ENCODE data around the gene ARID2.

ARID2 gene

DNA sequence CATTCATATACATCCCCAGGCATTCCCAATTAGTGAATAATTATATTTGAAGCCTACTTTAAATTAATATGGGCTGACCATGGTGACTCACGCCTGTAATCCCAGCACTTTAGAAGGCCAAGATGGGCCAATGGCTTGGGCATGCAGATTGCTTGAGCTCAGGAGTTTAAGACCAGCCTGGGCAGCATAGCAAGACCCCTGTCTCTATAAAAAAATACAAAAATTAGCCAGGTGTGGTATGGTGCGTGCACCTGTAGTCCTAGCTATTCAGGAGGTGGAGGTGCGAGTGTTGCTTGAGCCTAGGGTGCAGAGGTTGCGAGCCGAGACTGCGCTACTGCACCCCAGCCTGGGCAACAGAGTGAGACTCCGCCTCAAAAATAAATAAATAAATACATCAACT, 7.6 kb upstream of the ARID2 start:
- DNase-seq (ENCODE audit: low read depth in 2 of 2) = no peak

DNA sequence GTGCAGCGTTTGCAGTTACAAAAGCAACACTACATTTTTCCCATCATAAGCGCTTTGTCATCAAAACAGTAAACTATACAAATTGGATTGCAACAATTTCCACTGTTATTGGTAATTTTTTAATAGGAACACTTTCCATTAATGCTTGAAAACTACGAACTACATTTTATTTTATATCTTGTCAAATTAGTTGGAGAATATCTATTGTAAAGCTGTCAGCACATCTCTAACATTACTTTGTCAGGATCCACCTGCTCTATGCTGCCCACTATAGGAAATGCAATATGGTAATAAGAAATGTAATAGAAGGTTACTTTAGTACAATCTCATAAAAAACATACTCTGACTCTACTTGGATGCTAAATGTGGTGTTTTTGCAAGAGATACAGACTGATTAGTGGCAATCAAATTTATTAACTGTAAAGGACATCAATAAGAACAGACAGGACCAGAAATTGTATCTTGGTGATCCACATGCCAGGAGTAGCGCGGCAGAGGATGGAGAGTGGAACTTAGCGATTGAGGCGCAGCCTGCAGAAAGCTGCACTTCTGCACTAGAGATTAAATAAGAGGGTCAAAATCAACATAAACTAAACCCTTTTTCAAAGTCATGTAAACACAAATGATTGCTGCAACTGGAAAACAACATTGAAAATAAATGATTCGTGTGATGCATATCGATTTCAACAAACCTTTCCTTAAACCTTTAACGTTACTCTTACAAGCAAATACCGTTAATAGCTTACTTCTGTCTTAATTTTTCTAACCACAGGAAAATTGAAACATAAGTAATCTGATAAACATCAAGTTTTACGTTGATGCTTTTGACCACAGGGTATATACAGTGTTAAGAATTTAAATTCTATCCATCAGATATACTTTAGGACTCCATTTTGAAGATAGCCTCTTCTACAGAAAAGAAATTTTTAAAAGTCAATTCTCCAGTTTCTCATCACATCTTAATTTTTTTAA, 3.6 kb upstream of the ARID2 start:
- DNase-seq (ENCODE audit: low read depth in 2 of 2) = no peak

DNA sequence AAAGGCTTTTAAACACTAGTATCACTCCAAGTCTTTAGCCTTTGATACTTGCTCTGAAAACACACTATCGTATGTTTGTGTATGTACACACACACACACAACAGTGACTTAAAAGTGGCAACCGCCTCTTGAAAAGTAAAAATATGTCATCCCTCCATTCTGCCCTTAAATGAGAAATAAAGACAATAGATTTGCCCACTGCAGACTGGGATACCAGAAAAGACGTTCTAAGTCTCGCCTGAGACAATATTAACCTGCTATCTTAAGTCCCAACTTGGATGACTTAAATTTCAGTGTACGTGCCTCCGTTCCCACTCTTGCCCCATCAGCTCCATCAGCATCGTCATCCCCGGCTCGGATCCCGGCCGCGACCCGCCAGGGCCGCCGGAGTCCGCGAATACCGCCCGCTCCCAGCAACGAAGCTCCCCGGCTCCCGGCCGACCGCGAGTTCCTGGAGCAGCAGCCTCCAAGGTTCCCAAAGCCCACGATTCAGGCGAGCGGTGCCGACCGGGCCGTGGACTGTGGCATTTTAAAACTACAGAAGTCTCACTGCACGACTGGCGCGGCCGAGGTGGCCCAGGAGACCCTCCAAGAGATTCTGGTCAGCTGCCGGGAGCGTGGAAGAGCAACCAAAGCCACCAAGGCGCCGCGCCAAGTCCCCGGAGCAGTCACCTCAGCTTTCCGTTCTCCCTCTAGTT, 2.8 kb upstream of the ARID2 start:
- DNase-seq (ENCODE audit: low read depth in 2 of 2) = peak in 1 of 2 donors; percentile 21

DNA sequence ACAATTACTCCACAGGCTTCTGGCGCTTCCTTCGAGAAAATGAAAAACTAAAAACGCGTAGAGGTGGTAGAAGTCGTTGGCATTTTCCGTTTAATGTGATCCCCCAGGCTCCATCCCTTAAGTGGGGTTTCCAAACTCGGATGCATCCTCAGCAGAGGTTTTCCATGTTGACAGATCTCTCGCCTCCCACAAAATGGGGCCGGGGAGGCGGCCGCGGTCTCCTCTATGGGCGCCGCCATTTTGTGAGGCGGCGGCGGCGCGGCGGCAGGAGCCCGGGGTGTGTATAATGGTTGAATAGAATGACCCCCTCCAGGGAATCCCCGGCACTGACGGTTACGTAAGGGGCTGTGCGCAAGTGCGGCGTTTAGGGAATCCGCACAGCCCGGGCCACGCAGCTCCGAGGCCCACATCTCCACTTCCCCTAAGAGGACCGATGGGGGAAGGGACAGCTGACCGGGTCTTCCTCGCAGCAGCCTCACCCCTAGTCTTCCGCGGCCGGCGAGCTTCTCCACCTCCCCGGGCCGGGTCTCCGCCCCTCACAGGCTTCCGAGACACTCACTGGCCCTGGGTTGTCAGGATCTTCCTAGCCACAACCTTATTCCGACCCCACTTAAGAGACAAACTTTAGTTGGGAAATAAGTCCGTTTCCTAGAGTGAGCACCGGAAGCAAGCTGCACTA, 2.1 kb upstream of the ARID2 start:
- DNase-seq (ENCODE audit: low read depth in 2 of 2) = peak; percentile 82 to 85

DNA sequence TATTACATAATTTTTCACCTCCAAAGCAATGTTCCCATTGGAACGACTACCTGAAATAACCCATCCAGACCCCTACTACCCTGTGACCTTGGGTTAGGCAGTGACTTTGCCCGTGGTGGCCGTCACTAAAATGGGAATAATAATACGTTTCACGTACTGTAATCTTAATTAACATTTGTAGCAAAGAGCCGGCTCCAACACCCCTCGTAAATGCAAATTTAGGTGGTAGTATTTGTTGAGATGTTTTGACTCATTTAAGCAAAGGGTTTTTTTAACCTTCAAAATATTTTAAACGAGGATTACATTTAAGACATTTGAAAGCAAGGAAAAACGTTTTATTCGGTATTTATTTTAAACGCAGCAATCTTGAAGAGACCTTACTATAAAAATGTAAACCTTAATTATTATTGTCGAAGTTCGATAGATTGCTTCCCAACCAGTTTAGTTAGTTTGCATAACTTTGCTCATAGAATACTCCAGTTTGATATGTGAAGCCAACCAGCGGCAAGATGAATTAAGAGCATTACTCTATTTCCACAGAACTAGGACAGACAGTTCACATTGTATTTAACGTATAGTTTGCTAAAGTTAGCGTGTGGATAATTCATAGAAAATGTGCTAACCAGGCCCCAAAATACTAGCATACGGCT, 1.4 kb upstream of the ARID2 start:
- DNase-seq (ENCODE audit: low read depth in 2 of 2) = no peak

DNA sequence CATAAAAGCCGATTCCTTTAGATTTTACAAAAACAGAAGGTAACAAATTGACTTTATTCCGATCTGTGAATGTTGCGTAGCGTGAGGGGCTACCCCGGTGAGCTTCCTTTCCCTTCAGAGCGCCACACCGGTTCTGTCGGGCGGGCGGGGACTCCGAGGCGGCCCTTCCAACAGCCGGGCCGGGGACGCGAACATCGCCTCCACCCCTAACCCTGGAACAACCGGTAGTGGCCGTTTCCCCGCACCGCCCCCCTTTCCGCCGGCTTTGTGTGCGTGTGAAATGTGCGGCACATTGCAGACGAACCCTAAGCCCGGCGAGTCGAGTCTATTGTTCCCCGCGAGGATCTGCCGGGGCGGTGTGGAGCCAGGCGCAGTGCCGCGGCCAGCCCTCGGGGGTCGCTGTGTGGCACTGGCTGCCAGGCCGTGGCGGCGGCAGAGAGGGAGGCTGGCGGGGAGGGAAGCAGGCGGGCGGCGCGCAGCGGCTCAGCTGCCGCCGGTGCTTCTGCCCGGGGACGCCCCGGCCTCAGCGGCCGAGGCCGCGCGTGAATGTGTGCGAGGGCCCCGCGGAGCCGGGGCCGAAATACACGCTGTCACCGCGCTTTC, 775 bp upstream of the ARID2 start:
- DNase-seq (ENCODE audit: low read depth in 2 of 2) = peak; percentile 93

DNA sequence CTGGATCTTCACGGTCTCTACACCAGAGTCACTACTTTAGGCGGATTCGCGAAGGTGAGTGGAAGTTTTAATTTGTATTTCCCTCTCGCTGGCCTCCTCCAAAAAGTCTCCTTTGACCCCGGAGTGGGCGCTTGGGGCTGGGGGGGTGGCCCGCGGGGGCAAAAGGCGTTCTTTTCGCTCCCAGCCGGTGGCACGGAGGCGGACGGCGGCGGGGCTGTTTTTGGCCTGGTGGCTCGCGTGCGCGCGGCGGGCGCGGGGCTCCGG, 510 bp downstream of the ARID2 start:
- peak in 1 of 2 donors; percentile 26 for DNase-seq (ENCODE audit: low read depth in 2 of 2)

DNA sequence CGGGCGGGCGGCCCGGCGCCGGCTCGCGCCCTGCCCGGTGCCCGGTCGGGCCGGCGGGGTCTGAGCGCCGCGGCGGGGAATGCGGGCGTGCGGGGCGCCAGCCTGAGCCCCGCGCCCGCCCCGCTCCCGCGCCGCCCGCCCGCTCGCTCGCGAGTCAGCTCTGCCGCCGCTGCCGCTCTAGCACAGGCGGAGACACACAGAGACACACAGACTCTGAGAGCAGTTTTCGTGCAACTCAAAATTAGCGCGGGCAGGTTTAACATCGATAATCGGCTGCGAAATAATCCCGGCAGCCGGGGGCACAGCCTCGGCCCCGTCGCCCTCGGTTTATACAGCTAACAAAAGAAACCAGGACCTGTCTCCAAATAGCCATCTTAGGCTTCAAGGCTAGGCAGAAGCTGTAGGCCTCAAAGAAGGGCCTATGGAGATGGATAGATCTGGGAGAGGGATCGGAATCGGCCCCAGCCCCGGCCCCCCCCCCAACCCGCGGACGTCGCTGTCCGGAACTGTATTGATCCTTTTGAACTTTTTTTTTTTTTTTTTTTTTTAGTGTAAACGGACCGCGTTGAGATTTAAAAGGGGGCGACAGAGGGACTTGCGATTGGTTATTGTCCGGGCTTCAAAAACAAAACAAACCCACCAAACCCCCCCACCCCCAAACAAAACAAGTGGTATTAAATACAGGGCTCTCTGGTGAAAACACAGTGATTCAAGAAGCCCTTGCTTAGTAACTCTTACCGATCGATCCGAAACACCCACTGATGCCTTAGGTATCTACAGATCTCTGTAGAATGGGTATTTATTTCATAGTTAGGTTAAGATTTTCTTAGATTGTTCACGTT, 1.1 kb downstream of the ARID2 start:
- DNase-seq (ENCODE audit: low read depth in 2 of 2) = peak in 1 of 2 donors; percentile 29

DNA sequence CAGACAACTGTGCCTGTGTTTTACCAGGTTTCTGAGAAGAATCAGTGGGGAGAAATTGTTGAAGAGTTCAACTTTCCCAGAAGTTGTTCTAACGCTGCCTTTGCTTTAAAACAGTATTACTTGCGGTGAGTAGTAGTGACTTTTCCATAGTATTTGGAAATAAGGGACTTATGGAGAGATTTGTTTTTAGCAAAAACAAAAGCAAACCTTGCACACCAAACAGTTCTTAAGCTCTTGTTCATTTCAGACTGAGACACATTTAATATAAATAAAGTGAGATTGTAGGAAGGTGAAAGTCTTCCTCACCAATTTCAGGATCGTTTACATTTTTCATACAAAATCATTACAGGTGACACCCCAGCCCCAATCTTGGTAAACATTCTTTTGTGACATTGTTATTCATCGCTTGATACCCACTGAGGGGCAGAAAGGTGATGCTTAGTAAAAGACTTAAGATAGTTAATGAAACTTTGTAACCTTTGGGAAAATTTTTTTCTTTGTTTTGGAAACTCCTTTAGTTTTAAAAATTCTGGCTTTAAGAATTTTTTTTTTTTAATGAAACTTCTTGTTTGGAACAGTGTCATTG, 1.8 kb downstream of the ARID2 start:
- no peak for DNase-seq (ENCODE audit: low read depth in 2 of 2)

DNA sequence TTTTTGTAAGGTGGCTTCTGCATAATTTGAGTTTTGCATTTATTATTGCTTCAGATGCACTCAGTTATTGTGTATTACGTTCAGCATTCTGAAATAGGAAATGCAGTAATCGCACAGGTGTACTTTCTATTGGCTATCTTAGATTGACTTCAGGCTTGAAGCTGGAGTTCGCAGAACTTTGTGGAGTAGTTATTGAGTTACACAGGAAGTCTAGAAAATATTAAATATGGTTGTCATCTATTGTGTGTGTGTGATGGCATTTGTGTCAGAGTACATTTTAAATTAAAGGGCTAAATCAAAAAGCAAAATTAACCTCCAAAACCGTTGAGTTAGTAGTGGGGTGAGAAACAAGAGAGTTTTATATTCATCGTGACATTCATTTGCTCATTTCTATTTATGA, 2.7 kb downstream of the ARID2 start:
- DNase-seq (ENCODE audit: low read depth in 2 of 2) = no peak

DNA sequence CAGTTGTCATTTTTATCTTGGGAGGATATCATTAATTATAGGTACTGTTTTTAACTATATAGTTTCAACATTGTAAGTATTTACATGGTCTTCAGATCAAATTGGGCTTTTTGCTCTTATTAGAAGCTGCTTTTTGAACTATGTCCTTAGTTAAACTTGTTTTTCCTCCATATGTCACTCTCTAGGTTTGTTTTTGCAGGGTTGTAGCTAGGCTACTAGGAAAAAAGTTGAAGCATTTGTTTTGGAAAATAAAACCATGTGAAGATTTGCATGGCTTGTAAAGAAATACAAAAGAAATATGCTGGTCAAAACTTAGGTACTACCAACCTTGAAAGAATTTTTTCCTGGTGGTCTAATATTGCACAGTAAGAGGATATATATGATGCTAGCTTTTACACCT, 3.4 kb downstream of the ARID2 start:
- no peak for DNase-seq (ENCODE audit: low read depth in 2 of 2)

DNA sequence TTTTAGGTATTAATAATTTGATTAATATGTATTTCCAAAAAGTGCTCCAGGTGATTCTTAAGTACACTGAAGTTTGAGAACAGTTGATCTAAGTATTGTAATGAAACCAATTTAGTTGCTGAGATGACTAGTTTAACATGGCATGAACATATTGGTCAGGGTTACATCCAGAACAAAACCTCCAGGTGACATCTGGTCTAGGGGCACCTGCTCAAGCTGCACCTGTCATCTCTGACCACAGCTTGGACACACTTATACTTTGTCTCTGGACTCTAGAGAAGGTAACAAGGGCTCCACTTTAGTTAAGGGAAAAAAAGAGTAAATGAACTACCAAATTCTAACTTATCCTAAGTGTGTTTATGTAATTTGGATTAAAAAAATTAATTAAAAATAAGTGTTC, 8.1 kb downstream of the ARID2 start:
- no peak for DNase-seq (ENCODE audit: low read depth in 2 of 2)

DNA sequence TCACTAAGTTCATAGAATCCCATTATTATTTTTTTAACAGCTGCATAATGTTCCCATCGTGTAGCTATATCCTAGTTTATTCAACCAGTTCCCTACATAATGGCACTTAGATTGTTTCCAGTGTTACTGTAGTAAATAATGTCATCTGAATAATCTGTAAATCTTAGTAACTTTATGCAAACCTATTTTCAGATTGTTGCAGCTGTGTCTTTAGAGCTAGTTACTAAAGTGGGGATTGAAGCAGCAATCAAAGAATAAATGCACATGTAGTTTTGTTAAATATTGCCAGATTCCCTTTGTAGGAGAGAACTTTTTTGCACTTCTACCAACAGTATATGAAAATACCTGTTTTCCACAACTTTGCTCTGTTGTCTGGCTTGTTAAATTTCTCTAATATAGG, 13.1 kb downstream of the ARID2 start:
- no peak for DNase-seq (ENCODE audit: low read depth in 2 of 2)

DNA sequence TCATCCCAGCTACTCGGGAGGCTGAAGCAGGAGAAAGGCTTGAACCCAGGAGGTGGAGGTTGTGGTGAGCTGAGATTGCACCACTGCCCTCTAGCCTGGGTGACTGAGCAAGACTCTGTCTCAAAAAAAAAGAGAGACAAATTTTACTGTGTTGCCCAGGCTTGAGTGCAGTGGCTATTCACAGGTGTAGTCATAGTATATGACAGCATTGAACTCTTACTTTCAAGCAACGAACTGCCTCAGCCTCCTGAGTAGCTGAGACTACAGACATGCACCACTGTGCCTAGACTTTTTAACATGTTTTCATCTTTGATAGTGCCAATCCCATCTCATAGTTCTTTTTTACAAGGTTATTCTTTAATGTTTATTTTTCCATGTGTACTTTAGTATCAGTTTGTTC, 13.7 kb downstream of the ARID2 start:
- no peak for DNase-seq (ENCODE audit: low read depth in 2 of 2)

DNA sequence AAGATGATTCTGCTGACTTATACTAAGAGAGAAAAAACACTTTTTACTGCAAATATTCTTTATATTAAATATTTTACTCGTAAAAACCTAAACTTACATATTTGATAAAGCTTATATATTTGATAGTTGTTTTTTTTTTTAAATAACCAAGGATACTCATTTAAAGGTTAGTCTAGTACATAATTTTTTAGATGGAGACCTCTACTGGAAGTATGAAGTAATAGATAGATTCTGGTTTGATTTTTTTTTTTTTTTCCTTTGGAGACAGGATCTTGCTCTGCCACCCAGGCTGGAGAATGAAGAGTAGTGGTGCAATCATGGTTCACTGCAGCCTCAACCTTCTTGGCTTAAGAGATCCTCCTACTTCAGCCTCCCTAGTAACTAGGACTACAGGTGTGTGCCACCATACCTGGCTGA, 16.4 kb downstream of the ARID2 start:
- DNase-seq (ENCODE audit: low read depth in 2 of 2) = no peak

DNA sequence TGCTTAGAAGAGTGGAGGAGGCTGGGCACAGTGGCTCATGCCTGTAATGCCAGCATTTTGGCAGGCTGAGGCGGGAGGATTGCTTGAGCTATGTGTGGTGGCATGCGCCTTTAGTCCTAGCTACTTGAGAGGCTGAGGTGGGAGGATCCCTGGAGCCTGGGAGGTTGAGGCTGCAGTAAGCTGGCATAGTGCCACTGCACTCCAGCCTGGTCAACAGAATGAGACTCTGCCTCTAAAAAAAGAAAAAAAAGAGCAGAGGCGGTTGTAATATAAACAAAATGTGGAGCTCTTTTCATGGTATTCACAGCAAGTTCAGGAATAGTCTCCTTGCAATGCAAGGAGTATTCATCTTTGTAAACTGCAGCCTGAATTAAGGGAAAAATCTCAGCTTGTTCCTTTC, 27.2 kb downstream of the ARID2 start:
- DNase-seq (ENCODE audit: low read depth in 2 of 2) = no peak

DNA sequence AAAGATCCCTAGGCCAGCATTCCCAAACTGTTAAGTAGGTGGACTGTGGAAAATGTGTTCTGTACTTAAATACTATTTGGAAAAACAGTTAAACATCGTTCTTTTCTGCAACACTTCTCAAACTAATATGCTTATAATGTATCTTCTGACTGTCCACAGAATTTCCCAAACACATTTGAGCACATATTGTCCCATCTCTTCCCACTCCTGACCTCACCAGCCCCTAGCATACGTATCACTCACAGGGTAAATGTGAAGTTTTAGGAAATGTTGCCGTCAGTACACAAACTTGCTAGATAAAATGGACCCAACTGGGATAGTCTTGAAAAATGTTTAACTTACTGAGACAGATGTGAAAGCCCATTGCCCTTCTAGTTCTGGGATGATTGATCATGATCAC, 27.7 kb downstream of the ARID2 start:
- no peak for DNase-seq (ENCODE audit: low read depth in 2 of 2)

DNA sequence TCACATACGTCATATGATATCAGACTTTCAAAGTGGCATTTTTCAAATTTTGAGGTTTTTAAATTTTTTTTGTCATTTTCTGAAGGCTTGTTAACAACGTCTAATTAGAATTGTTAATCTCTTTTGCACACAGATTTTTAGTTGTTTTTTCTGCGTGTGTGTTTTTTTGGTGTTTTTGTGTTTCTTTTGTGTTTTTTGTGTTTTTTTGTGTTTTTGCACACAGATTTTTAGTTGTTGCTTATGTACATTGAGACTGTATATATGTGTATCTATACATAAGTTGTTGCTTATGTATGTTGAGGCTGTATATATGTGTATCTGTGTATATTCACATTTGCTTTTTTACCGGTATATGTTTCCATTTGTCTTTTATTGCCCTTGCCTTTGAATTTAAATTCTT, 30.8 kb downstream of the ARID2 start:
- DNase-seq (ENCODE audit: low read depth in 2 of 2) = no peak

DNA sequence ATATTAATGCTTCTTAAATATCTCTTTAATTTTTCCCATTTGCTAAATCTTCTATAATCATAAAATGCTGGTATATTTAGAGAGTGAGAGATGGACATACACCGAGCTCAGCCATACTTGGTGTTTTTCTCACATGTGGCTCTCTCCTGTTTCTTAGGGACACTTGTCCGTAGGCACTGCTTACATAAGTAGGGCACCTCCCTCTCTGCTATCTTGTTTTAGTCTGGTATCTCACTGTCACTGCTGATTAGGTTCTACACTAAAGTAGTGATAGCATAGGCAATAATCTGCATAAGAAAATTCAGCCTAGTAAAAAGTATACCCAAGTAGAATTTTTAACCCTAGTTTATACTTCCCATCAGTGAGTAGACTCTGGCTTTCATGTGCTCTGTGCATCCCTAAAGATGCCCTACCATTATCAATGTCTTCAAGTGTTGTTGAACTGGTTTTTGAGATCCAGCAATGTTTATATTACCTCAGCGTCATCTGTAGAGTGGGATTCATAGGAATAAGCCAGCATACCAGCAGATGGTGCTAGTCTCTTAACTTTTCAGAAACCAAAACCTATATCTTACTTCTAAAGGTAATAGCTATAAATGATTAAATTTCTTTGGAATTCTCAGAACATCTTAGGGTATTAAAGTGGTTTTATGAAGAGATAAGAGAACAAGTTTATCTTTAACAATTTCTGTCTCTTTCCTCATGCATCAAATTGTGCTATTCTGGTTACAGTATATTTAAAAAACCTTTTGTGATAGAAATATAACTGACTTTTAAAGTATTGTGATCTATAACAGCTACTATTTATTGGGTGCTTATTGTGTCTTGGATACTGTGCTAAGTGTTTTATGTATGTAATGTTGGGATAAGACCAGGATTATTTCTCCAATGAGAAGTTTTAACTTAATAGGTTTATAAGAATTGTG, 32.9 kb downstream of the ARID2 start:
- no peak for DNase-seq (ENCODE audit: low read depth in 2 of 2)
